T-helper 1 cell treated with Interleukin-12 subunit alpha and Interleukin-12 subunit beta and Interleukin-4 antibody, amounts not matched to agents 30 ng/mL and 1 ng/mL, for 36 hours (primary cell): Measurements from ENCODE around the gene SLC1A2. TPM values are rescaled to one million over a fixed set of nuclear protein-coding genes. Genes with fewer than 3 reads are reported as not detected.

ENCODE experiments used
- intact Hi-C: fragments of 100-400 bp; cut with micrococcal nuclease; formaldehyde crosslinking; loops from one replicate; pipeline ENCODE4 v1.15.1; 2024
- total RNA-seq: library from RNA; stranded (reverse); gene quantifications from 2 replicates; pipeline ENCODE4 v1.2.3, GENCODE V29; 2022

SLC1A2 gene
- total RNA-seq, 1 donor from 2014 or later: not detected

DNA sequence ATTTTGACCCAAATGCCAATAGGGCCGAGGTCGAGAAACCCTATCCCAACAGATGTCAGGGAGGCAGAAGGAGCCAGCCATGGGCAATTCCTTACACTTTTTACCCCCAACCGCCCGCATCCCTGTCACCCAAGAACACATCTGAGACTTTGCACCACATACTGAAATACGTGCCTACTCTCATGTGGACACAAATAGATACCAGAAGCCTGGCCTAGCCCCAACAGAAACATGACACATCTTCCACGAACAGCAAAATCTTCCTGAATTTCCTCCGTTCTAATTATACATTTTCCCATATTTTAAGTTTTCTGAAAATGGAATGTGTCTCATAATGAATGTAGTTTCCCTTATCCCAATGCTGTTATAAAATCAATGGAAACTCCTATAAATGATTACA, 64.7 kb downstream of the SLC1A2 start:
- intact Hi-C loops: no loop called here

DNA sequence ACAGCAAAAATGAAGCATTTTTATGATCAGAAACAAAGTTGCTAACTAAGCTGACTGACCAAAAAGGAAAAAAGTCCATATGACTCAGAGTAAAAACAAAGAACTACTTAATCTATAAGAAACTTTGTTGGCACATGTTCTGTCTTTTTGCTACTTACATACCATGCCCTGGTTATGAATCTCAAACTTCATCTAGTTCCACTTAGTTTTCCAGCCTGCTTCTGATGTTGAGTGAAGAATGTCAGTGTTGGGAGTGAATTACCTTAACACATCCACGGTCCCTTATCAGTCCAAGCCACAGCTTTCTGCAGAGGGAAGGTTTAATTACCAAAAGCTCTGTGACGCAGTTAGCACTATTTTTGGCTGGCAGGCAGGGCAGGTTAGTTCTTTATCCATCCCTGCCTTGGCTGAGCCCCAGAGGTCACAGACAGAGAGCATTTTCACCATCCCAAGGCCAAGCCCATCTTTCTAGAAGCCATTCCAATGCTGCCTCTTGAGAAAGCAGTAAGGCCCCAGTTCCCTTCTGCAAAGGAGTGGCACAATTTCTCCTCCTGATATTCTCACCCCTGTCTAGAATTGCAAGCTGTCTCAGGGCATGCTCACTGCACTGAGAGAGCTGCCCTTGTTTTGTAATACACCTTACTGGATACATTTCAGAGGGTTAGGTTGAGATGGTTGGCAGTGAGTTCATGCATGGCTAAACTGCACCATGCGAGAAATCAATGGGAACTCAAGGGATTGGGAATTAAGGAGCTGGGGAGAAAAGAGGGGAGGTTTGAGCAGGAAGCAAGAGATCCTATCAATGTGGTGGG, 67.1 kb downstream of the SLC1A2 start:
- intact Hi-C loops: no loop called here

DNA sequence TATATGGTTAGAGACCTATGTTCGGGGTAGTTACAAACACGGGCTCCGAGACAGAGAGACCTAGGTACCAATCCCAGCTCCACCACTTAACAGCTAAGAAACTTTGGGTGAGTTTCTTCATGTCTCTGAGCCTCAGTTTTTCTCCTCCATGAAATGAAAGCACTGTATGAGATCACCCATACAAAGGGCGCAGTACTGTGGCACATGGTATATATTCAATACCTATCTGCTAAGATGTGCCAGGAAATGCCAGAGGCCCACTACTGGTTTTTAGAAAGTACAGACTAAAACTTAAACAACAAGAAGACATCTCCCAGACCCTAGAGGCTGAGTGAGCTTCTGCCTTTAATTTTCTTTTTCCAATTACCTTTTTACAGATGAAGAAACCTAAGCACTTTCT, 69.5 kb downstream of the SLC1A2 start:
- intact Hi-C loops: no loop called here

DNA sequence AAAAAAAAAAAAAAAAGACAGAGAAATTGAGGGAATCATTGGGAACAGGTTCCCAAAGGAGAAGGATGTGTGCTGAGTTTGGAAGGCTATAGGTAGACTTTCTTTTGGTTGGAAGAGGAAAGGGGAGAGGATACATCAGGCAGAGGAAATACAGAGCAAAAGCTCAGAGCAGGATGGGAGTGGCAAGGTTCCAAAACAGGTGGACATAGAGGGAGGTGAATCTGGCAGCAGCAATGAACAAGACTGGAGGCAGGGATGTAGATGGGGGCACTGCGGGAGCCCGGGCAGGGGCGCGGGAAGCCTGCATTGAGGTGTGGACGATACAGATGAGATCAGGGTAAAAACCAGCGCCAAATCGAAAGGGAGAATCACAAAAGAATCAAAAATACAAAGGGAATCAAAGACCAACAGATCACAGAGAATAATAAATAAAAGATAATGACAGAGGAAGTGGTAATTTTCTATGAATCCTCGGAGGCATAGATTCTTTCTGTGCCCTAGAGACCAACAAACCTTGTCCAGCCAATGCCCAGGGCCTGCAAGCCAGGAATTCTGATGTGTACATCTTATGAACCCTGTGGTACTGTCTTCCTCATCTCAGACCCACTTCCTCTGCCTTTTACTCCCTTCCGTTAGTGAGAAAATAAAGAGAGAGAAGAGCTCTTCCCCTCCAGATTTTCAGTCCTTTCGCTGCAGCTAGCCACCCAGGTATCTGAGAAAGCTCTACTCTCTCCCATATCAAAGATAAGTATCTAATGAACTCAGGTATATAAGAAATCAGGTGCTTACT, 70.3 kb downstream of the SLC1A2 start:
- intact Hi-C loops: no loop called here

DNA sequence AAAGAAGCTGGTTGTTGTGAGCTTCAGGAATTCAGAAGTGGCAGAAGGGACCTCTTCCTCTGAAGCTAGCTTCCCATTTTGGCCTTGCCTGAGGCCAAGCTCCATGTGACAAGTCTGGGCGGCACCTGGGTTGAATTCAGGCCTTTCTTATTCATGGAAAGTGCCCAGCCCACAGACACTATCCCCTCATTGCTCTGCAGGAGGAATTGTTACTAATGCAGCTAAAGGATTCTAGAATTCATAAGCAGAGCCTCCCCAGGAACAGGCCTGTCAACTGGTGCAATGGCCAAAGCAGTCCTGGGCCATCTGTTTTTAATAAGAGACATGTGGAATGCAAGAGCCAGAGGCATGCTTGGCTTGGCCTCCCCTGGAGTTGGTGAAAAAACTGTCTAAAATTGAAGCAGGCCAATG, 71.4 kb downstream of the SLC1A2 start:
- intact Hi-C loops: no loop called here

DNA sequence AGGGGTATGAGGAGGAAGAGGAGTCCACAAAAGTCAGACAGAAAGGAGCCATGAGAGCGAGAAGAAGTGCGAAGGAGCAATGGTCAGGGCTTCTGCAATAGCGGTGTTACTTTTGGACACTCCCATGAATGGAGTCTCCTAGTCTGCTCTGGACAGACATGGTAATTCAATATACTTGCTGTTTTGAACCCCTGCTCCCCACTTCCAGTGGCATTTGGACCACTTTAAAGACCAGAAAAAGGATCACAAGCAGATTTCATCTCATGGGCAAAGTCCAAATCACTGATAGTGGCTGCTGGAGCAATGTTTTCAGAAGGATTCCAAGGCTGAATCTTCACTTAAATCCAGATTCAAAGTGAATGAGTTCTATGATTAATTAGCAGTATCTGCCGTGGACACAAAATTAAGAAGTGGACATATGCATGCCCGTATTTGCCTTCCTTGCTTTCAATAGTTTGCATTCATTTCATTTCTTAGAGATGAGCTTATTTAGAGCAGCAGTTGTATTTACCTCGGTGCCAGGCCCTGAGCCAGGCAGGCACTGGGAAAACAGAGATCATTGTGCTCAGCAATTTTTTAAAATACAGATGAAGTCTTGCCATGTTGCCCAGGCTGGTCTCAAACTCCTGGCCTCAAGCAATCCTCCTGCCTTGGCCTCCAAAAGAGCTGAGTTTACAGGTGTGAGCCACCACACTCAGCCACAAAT, 72.0 kb downstream of the SLC1A2 start:
- intact Hi-C loops: no loop called here

DNA sequence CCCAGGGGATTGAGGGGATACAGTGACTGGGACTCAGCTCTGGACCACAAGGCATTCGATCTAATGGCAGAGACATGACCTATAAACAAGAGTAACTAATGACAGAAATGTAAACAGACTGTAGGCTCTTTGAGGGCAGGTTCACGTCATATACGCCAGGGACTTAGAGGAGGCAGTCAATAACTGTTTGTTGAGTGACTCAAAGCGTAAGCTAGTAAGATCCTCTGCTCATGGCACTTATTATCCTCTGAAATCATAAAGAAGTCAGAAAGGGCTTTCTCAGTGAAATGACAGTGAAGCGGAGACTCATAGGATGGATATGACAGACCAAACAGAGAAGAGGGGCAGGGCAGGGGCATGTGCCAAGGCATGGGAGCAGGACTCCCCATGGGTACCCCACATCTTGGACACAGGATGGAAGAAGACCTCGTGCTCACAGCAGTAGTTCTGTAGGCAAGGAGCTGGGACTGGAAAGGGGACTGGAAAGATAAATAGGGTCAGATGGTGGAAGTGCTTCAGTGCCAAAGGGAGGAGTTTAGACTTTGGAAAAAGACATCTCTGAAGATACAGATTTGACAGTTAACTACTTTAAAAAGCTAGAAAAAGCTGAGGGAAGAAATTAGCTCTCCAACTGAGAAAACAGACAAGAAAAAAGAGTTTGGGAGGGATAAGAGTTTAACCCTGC, 72.7 kb downstream of the SLC1A2 start:
- intact Hi-C loops: no loop called here

DNA sequence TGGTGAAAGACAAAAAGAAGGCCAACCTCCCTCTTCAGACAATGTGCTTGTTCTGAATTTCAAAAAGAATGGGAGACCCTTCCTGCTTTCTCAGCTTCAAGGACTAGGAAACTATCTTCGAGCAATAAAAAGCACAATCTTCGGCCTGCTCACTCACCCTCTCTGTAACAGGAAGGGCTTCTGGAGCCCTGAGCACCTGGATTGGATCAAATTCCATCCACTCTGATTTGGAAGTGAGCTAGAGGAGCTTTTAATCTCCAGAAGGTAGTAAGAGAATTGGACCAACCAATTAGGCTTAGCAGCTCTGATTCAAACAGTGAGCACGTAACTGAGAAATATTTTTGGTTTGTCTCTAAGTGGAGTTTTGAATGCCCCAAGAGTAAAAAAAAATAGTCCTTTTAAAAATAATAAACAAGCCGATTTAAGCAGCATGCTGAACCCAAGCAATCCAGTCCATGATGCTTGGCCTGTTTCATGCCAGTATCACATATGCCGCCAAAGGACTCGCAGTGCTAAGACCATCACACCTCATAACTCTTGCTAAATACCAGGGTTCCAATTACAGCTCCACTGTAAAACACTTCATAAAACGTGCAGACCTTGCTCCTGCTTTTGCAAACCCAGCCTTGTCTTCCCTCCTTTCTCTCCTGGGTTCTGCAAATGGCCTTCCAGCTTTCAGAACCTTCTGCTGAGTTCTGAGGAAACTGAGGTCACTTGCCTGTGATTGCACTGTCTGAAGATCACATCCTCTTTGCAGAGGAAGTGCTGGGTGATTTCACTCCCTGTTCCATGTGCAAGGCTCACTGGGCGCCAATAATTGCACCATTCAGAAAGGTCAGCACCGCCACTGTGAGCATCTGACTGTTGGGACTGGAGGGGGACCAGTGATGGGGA, 74.4 kb downstream of the SLC1A2 start:
- intact Hi-C loops: loop anchor here (5.0 kb wide), 2 partner anchors 88 to 1212 kb away; no protein-coding TSS in a partner anchor

DNA sequence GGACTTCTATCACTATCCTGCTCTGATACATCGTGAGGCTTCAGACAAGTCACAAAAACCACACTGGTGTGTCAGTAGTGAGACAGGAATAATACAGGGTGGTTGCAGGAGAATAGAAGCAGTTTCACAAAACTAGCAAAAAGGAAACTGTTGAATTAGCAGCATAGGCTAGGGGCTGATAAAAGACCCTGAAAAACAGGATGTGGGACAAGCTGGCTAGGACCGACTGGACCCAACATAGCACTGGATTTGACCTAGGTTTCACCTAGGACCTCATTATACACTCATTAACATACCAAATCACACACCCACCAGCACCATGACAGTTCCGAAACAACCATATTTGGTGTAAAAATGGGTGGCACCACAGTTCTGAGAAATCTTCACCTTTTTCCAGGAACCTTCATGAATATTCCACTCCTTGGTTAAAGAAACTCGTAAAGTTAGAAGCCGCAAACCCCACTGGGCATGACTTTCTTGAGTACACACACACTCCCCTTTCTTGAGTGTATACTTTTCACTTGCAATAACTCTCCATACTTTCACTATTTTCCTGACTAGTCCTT, 76.2 kb downstream of the SLC1A2 start:
- intact Hi-C loops: loop anchor here (1.0 to 5.0 kb wide), 11 partner anchors 12 to 1214 kb away; partner anchors contain the start of genes APIP, COMMD9, PDHX and TRIM44

DNA sequence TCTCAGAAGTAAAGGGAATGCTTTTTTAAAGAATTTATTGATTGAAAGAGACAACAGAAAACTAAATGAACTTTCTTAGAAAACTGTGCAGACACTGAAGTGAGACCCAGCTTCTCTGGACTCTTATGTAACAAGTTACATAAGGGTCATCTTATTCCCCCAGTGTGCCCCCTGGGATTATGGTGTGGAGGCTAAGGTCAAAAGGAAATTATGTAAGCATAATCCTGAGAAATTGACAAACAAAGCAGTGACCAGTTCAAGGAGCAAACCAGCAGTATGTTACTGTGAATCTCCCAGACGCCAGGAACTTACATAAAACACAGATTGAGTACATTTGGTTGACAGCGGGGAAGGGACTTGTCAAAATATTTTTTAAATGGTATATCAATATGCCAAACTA, 78.6 kb downstream of the SLC1A2 start:
- intact Hi-C loops: loop anchor here (5.0 kb wide), 2 partner anchors 83 to 1217 kb away; no protein-coding TSS in a partner anchor

DNA sequence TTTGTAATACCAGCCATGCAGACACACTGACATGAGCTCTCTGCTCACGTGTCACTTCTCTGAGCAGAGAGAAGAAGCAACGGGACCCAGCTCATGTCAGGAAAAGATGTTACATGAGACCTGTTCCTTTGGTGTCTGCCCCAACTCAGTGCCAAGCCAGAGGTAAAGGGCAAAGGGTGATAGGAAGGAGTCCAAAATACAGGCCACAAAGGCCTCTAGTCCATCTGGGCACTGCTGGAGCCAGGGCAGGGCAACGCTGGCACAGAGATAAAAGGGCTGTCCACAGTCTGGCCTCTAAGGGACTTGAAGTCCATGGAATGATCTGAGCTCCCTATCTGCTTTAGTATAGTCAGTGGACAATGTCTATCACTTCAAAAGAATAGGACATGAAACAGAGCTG, 79.3 kb downstream of the SLC1A2 start:
- intact Hi-C loops: loop anchor here (5.0 kb wide), 2 partner anchors 83 to 1217 kb away; no protein-coding TSS in a partner anchor

DNA sequence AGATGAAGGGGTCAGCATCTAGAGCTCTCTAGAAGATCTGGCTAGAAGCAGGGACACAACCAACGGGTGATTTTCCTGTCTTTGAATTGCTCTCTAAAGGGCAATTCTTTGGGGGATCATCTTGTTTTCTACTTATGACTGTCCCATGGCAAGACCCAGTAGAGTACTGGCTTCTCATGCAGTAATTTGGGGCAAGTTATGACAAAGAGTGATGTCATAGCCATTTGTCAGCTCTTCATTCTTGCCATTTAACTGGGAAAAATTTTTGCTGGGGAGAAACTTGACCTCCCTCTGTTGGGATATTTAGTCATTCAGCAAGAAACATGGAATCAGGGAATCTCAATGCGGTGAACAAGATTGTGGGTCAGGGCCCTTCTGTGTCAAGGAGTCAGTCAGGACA, 80.4 kb downstream of the SLC1A2 start:
- intact Hi-C loops: no loop called here

DNA sequence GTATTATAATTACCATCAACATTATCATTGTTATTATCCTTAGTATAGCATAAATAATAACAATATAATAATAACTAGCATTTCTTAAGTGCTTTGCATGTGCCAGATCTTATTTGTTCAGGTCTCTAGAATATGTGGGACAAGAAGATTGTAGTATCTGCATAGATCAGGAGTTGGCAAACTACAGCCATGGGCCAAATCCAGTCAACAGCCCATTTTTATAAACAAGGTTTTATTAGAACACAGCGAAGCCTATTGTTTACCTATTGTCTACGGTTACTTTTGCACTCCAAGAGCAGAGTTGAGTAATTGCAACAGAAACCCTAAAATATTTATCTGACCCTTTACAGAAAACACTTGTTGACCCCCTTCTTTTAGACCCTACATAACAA, 81.4 kb downstream of the SLC1A2 start:
- intact Hi-C loops: no loop called here

DNA sequence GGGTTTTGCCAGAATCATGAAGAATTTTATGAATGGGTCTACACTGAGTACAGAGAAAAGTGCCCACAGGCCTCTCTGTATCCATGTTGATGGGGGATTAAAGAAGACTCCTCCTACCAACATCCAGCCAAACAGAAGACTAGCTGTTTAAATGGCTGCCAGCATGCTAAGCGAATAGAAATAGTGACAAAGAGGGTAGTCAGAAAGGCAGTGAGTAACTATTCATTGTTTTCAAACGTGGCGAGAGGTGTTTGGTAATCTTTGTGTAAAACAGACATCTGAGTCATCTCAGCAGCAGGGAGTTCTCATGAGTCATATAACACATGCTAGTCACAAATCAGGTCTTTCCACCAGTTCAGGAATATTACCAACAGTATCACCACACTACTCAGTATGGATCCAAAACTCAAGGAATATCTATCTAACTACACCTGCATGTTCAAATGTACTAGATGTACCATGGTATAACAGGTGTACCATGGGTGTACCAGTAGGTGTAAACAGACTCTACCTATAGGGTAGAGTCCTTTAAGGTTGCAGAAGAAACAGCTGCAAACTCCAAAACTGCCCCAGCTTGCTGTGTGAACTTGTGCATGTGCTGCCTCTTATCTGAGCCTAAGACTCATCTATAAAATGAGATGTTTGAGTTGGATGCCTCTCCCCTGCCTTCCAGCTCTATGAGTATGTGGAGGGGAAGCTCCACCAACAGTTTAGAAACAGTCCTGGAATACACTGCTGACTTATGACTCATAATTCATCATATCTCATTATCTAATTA, 82.0 kb downstream of the SLC1A2 start:
- intact Hi-C loops: no loop called here

DNA sequence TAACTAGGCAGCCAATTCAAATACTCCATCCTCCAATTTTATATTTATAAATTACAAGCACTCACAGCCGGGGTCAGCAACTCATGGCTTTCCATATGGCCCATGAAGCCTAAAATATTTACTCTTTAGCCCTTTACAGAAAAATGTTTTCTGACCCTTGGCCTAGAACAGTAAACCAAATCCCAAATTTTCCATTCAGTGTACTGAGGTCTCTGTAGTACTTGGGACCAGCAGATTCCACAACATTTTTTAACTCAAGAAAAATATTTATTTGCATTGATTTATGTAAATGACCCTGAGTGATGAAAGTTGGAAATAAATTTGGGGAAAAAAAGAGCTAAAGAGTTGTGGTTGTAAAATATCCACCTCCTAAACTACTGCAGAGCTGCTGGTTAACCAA, 82.6 kb downstream of the SLC1A2 start:
- intact Hi-C loops: no loop called here

DNA sequence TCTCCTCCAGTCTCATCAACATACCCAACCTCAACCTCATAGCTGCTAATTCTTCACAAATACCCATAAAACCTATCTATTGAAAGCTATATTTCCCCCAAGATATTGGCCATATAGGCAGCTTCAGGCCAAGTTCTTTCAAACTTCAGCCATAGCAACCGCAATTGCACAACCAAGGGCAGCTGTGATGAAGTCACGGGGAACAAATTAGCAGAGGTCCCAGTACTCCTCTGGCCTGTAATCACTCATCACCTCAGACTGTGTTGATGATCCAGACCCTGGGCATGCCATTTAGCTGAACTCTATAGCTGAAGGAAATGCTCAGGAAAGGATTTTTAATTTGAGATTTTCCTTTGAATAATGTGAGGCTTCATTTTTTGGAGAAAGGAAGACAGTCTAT, 84.1 kb downstream of the SLC1A2 start:
- intact Hi-C loops: no loop called here

DNA sequence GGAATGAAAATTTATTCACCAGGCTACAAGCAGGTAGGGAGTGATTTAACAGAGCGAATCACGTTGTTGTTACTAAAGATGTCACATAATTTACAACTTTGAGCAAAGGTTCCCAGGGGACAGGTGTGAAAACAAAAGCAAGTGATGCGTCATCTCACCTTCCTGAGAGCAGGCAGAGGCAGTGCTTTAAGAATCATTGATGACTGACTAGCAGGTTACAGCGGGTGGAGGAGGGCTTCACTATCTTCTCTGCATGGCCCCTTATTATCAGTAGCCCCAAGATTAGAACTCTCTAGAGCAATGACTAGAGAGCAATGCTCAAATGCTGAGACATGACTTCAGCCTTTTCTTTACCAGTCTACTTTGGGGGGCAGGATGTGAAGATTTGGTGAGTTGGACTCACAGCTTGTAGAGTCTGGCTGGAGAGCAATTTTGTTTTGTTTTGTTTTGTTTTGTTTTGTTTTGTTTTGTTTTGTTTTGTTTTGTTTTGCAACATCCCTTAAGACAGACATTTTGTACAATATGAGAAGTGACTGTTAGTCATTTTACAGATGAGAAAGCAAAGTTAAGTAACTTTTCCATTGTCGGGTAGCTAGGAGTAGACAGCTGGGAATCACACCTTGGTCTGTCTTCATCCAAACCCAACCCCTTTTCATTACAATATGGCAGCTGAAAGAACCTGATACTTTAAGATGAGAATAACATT, 84.8 kb downstream of the SLC1A2 start:
- intact Hi-C loops: loop anchor here (5.0 kb wide), 1 partner anchor 97 kb away; no protein-coding TSS in a partner anchor

DNA sequence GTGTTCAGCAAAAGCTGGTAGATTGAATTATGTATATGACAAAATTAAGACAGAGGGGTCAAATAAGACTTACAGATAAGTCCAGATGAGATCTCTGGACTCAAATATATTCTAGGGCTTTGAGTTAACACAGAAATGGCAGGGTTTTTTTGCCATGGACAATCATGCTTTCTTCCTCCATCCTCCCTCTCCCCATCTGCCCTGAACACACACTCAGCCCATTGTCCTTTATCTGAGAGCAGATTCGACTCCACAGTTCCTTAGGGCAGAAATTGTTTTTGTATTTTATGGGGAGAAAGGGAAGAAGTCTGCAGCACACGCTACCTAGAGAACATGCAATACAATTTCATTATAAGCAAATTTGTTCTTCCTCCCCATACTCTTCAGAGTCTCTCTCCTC, 86.8 kb downstream of the SLC1A2 start:
- intact Hi-C loops: loop anchor here (2.0 to 5.0 kb wide), 2 partner anchors 95 to 682 kb away; no protein-coding TSS in a partner anchor
